GM19238 (cell line): ENCODE measurements around the gene TOR1A.

Experiments
- DNase-seq: peaks from one replicate; pipeline ENCODE4 v3.0.0; 2011; ENCODE audit warnings: low spot score; ENCODE audit not compliant: insufficient read length

TOR1A gene, protein sequence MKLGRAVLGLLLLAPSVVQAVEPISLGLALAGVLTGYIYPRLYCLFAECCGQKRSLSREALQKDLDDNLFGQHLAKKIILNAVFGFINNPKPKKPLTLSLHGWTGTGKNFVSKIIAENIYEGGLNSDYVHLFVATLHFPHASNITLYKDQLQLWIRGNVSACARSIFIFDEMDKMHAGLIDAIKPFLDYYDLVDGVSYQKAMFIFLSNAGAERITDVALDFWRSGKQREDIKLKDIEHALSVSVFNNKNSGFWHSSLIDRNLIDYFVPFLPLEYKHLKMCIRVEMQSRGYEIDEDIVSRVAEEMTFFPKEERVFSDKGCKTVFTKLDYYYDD

GRCh38 chr9:129823935-129824601 is at the start of gene TOR1A:
Gene TOR1A (minus strand): TSS chr9:129824136. CDS start chr9:129824085, 51 bp downstream.
- DNase-seq: peak; percentile 90

DNA sequence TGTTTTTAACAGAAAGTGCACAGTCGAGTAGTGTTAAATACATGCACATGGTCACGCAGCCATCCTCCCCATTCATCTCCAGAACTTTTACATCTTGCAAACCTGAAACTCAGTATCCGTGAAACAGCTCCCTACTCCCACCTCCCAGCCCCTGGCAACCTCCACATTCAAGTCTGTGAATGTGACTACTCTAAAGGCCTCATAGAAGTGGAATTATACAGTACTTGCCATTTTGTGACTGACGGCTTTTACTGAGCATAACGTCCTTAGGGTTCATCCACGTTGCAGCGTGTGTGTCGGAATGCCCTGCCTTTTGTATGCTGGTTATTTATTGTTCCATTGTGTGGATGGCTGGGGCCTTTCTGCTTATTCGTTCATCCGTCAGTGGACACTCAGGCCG is 47.1 kb upstream of the TOR1A start:
- DNase-seq: no peak

- DNase-seq: no peak
Measured at GRCh38 chr9:129869585-129870501, 45.9 kb upstream of the TOR1A start.

DNA sequence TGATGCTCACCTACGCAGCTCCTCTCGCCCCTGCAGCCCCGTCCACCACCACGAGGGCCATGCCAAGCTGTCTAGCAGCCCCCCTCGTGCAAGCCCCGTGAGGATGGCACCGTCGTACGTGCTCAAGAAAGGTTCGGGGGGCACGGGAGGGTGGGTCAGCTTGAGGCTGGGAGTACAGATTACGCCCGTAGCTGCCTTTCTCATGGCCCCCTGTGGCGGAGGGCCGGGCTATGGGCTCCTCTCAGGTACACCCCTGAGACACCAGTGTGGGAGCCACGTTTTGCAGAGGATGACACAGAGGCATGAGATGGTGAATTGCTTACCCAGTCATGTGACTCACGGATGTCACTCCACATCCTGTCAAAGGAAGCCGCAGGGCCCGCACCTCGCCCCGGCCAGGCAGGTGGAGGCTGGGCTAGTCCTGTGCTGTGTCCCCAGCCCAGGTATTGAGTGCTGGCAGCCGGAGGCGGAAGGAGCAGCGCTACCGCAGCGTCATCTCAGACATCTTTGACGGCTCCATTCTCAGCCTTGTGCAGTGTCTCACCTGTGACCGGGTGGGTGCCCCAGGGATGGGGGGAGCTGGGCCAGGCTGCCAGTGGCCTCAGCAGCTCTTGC is 45.0 kb upstream of the TOR1A start:
- DNase-seq: no peak

DNA sequence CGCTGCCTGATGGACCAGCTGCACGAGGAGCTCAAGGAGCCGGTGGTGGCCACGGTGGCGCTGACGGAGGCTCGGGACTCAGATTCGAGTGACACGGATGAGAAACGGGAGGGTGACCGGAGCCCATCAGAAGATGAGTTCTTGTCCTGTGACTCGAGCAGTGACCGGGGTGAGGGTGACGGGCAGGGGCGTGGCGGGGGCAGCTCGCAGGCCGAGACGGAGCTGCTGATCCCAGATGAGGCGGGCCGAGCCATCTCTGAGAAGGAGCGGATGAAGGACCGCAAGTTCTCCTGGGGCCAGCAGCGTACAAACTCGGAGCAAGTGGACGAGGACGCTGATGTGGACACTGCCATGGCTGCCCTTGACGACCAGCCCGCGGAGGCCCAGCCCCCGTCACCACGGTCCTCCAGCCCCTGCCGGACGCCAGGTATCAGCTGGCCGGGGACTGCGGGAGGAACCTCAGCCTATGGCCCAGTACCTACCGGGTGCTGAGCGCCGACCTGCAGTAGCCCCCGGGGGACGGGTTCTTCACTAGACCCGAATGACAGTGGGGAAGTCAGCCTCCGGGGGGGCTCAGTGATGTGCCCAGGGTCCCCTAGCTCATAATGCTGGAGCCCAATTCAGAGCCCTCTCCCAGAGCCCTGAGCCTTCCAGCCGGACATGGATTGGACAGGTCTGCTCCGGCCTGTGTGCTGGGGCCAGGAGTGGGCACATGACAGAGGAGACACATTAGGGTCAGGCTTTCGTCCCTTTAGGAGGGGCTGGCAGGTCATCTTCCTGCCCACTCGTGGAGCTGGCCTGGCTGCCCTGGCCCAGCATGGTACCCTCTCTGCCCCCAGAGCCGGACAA is 44.3 kb upstream of the TOR1A start:
- DNase-seq: no peak

GRCh38 chr9:129867136-129868022 is 43.4 kb upstream of the TOR1A start:
- no peak for DNase-seq

DNA sequence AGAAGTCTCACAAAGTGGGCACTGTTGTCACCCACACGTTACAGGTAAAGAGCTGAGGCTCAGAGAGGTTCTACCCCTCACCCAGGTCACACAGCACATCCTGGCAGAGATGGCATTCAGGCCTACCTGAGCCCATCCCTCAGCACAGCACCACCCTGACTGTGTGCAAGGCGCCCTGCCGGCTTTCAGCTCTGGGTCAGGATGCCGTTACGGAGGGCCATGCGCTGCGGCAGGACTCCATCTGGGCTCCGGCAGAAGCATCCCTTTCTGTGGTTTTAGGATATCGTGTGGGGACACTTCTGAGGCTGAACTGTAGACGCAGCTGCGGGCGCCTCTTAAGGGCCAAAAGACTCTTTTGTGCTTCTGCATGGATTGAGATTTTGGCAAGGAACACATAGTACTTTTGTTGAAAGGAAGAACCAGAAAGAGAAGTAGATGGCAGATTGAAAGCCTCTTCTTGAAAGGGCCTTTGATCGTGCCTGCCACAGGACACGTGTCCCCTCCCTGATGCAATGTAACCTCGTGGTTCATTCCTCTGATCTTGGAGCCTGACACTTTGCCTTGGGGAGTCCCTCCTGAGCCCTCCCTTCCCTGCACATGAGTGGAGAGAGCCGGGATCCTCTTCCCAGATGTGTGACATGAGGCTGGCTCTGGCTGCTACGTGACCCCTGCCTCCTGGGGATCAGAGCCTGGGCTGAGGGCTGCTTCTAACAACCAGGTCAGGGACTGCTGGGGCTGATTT is 42.6 kb upstream of the TOR1A start:
- DNase-seq: no peak

DNA sequence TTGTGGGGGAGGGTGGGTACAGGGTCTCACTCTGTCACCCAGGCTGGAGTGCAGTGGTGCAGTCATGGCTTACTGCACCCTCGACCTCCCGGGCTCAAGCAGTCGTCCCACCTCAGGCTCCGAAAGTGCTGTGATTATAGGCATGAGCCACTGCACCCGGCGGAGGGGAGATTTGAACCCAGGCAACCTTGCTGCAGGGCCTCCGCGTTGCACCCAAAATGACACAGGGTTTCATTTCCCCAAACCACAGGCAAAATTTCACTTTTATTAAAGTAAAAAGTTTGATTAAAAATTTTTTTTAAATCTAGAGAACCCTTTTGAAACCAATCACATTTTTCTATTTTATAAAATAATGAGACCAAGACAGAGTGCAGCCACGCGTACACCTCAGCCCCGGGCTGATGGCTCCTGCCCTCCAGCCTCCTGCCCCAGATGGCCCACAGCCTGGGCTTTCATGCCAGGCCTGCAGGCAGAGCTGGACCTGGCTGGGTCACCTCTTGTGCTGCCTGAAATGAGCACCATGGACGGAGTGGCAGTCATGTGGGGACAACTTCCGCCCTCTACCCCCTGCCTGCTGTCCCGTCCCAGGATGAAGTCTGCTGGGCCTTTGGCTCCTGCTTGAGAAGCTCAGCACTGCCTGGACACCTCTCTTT is 41.9 kb upstream of the TOR1A start:
- no peak for DNase-seq

- DNase-seq: no peak
Measured at GRCh38 chr9:129864991-129865647, 41.2 kb upstream of the TOR1A start.

GRCh38 chr9:129863059-129863690 is 39.2 kb upstream of the TOR1A start:
- DNase-seq: peak; percentile 32

DNA sequence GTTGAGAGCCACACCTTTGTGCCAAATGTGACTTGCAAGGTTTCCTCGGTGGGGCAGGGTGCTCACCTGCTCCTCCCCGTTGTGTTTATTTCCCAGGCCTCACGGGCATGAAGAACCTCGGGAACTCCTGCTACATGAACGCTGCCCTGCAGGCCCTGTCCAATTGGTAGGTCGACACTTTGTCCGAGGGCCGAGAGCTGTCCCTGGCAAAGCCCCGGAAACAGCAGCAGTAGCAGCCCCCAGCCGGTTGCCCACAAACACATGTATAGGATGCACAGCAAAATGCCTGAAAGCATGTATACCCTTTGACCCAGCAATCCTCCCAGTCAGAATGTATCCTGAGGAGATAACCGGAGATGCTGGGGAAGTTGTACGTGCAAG is 37.5 kb upstream of the TOR1A start:
- no peak for DNase-seq

DNA sequence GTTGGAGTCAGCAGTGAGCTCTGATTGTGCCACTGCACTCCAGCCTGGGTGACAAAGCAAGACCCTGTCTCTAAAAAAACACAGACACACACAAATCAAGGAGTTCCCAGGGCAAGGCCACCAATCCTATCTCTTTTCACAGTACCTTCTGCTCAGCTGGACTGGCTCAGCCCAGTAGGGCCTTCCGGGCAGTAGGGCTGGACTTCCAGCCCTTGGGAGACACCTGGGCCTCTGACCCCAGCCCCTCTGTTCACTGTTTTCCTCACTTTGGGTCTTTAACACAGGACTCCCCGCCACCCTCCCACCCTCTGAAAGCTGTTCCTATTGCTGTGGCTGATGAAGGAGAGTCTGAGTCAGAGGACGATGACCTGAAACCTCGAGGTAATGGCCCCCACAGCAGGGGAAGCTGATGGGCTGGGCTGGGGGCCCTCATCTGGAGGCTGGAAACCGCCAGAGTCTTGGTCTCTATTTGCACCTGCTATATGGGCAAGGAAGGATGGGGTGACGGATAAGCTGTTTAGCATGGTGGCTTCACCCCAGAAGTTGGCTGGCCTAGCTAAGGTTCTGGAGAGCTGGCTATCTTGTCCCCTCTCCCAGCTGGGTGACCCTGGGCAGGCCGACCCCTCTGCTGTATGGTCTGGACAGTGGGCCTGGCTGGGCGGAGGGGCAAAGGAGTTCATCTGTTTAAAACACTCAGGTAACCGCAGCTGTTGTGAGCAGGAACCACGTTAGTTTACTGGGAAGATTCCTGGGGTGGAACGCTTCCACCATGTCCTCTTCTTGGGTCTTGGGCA is 36.9 kb upstream of the TOR1A start:
- DNase-seq: no peak

GRCh38 chr9:129858167-129858962 is 34.4 kb upstream of the TOR1A start:
- DNase-seq: no peak

- no peak for DNase-seq
Measured at GRCh38 chr9:129857207-129857606, 33.3 kb upstream of the TOR1A start.

GRCh38 chr9:129854588-129855110 is 30.7 kb upstream of the TOR1A start:
- DNase-seq: no peak

GRCh38 chr9:129853614-129854013 is 29.7 kb upstream of the TOR1A start:
- no peak for DNase-seq
